Smooth muscle cell of the brain vasculature (primary cell): ENCODE data around the gene BTBD2.

ENCODE experiments used
- DNase-seq: peaks from one replicate; pipeline ENCODE4 v3.0.0-alpha.2; 2012; ENCODE audit warnings: low read depth, low spot score

BTBD2 gene

DNA sequence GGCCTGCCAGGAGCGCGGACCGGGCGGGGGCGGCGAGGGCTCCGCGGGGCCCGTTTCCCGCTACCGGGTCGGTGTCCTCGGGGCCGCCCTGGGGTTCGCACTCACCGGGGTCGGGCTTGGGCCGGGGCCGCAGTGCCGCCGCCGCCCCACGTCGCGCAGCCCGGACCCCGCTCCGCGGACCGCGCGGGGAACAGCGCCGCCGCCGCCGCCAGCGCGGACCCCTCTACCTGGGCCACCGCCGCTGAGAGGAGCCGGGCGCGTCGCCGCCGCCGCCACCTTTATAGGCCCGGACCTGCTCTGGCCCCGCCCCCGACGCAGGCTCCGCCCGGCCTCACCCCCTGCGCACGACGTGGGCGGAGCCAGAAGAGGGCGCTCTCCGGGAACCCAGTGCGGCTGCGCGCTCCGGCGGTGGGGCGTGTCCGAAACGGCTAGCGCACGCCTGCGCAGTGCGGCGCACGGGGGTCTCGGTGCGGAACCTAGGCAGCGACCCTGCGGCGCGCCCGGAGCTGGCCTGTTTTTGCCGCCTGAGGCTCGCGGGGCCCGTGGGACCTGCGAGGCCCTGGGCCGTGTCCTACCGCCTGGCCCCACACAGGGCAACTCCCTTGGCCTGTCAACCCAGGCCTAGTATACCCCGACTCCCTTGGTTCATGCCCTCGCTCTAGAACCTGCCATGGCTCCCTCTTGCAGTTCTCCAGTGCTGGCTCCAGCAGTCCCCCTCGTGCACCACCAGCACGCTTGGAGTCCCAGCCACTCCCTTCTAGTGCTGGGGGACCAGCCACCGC is 35.7 kb upstream of the BTBD2 start, which contains the start of gene MKNK2:
Gene MKNK2, minus strand, starts transcription at position 254 of the 782 bp plus-strand sequence. CDS start 393 bp downstream, outside the sequence.
- no peak for DNase-seq

DNA sequence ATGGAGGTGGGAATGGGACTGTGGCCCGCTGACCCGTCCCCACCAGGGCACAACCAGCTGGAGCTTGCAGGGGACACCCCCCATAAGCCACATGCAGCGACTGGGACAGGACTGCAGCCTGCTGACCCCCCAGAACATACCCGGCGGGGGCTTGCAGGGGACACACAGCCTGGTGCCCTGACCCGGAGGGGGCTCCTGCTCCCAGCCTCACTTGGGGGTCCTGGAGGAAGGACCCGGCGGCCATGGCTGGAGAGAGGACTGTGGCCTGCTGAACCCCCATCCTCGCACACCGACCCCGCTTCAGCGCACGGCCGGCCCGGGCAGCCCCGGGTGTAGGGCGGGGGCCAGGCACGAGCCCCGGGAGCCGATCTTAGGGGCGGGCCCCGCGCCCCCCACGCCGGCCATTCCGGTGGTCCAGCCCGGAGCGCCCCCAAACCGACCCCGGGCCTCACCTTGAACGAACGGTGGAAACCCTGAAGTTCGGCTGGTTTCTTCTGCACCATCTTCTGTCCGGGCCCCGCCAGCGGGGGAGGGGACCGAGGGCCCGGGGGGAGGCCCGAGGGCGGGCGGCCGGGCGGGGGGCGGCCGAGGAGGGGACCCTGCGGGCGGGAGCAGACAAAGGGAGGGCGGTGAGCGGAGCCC is 35.0 kb upstream of the BTBD2 start:
- no peak for DNase-seq

DNA sequence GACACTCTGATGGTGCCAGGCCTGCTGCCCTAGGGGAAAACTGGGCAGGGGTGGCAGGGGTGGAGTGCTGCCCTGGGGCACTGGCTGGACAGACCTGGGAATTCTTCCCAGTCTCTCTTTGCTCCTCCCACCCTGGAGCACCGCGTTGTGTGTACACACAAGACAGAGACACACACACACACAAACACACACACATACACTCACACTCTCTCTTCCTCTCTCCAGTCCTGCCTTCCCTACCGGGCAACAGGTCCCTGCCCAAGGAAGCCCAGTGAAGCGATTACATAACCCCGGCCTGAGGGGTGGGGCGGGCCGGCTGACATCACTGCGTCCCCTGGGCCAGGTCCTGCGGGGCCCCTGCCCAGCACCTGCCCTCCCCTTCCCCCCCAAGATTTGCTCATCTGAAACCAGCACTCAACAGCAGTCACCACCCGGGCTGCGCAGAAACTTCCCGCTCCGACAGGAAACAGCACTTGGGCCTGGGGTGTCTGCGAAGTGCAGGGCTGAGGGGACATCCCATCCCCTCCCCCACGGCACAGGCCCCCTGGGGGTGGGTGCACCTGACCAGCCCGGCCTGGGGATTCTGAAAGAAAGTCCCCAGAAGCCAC is 34.3 kb upstream of the BTBD2 start:
- no peak for DNase-seq

DNA sequence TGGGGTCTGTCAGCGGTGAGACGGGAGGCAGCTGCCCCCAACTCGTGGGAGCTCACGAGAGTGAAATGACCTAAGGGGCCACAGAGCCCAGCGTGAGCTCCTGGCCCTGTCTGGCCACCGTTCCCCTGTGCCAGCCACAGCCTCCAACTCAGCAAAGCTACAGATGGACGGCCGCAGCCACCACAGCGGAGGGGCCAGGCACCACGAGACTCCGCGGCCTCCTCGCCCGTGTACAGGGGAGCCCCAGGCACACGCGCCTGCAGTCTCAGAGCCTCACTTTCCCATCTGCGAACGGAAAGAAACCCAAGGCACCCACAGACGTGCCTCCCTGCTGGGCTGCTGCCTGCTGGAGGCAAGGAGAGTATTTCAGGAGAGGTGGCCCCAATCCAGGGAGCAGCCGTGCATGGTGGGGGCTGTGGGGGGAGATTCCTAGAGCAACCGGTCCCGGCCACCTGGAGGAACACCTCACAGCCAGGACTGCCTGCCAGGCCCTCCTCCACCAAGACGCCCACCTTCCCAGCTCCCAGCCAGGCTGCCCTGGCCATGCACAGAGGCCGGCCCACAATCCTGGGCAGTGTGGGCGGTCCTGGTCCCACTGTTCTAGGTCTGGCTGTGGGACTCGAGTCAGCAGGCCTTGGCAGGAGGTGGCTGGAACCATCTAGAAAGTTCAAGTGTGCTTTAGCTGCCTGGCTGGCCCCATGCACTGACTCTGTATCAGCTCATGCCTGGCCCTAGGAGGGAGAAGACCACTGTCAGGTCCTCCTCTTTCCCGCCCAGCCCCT is 33.6 kb upstream of the BTBD2 start:
- no peak for DNase-seq

DNA sequence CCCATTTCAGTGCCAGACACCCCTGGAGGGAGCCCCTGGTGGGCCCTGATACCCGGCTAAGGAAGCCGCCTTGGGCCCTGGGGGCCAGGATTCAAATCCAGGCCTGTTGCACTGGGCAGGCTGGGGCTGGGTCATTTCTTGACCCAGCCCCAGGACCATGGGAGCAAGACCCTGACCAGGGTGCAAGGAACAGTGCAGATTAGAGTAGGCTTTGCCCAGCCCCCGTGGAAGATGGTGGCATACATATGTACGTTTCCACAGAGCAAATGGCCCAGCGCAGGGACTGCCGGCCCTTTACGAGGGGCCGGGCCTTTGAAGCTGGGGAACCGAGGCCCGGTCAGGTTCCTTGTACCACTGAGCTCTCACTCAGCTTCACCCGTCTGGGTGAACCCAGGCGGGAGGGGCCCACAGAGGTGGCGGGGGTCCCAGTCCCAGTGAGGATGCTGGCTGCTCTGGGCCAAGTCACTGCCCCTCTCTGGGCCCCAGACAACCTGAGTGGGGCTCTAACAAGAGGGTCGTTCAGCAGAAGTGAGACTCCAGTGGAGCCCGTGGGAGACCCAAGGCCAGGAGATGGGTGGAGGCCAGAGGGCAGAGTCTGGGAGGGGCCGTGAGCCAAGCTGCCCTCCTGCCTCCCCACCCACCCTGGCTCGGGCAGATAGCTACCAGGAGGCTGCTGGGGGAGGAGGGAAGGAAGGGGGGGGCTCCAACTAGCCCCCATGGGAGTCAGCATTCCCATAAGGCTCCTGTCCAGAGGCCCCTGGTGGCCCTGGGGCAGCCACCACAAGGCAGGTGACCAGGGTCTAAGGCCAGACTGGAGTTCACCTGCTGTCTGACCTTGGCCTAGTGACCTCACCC is 32.8 kb upstream of the BTBD2 start:
- no peak for DNase-seq

DNA sequence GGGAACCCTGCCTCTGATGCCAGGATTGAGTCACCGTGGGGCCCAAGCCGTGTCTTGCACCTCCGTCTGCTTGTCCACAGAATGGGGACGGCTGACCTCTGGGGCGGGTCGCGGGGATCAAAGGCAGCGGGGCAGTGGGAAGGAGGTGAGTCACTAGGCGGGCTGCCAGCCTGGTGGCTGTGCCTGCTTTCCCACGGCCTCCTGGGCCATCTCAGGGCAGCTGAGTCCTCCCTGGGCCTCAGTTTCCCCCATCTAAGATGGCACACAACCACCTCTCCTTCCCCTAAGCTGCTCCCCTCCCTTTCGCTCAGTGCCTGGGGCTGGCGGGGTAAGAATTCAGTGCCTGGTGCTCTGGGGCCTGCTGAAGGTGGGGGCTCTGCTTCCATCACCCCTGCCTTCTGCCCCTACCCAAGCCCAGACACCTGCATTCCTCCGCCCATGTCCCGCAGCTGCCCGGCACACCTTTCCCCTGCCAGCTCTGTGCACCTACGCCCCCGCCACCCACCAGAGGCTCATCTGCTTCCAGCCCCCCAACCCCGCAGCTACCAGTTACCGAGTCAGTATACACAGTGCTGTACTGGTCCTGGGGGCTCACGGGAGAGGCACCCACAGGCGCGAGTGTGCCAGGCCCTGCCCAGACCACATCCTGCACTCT is 32.1 kb upstream of the BTBD2 start:
- no peak for DNase-seq

DNA sequence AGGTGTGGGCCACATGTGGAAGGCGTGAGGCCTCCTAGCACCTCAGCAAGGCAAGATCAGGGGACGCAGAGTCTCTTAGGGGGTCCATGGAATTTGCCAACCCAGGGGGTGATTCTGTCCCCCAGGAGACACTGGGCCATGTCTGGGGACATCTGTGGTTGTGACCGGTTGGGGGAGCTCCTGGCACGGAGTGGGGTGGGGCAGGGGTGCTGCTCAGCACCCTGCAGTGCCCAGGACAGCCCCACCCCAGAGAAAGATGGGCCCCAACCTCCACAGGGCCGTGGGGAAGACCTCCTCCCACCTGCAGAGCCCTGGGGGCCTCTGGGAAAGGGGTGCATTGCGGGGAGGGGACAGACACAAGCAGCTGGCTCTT is 31.5 kb upstream of the BTBD2 start:
- DNase-seq: no peak

DNA sequence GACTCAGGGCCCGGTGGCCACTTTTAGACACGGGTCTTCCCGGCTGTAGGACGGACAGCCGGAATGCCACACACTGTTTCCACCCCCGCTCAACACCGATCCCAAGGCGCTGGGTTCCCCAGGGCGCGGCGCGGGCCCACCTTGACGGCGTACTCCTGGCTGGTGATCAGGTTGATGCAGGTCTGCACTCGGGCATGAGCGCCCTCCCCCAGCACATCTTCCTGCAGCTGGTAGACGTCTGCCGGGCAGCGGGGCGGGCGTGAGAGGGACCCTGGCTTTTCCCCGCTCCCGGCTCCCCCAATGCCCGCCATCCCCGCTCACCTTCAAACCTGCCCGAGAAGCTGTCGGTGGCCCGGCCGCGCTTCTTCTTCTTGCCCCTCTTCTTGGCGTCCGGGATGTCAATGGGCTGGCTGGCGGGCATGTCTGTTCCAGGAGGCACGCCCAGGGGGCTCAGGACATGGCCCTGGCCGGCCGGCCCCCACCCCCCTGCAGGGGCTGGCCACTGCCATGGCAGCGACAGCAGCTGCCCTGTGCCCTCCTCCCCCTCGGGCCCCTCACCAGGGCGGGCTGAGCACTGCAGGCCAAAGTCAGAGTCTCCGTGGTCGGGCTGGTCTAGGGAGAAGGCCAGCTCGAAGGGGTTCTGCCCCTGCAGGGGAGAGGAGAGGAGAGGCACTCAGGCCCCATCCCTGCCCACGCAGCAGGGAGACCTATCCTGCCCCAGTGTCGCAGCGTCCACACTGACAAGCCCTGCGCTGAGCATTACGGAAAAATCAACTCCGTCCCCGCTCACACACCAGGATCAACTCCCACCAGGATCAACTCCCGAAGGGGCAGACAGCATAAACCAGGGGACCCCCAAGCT is 30.8 kb upstream of the BTBD2 start:
- DNase-seq: no peak

DNA sequence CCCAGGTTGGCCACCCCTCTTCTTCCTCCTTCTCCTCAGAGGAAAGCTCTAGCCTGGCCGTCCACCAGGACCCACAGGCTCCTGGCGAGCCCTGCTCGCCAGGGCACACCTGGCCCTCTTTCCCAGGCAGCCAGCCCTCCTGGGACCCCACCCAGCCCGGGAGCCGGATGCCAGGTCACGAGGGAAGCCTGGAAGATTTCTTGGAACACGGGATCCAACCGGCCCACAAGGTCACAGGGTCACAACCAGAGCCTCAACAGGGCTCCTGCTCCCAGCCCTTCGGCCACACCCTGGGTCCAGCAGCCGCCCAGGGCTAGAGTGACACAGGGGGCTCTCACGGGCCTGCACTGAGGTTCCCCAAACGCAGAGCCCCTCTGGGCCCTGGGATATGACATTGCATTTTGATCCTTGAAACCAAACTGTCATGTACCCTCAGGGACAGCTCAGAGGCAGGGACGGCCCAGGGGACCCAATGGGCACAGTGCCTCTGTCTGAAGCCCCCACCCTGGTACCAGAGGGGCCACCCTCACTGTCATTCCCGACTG is 30.1 kb upstream of the BTBD2 start:
- no peak for DNase-seq

DNA sequence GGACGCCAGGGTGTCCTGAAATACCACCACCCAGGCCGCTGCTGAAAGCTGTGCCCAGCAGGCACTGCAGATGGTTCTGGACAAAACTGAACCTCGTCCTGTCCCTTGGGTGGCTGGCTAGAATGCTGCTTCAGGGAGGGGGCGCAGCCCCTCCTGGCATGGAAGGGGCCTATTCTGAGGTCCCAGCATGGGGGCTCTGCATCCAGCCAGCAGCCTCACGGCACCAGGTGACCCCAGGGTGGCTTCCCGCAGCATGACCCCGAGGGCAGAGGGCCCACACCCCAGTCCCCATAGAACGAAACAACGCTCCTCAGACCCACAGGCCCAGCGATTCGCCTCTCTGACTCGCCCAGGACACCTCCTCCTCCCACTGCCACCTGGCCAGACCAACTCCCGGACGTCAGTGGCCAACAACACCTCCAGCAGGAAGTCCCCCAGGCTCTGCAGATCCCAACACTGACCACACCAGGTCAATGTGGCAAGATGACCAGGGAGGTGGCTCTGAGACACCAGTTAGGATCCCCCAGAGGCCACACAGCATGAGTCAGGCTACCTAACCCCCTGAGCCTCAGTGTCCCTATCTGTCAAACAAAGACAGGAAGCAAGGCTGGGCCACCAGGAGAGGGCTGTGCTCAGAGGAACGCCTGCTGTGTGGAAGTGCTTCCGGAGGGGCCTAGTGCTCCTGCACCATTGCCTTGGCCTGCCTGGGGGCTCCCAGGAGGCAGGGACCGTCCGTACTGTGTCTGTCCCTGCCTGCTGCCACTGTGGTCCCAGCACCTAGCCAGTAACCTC is 29.4 kb upstream of the BTBD2 start:
- DNase-seq: no peak

DNA sequence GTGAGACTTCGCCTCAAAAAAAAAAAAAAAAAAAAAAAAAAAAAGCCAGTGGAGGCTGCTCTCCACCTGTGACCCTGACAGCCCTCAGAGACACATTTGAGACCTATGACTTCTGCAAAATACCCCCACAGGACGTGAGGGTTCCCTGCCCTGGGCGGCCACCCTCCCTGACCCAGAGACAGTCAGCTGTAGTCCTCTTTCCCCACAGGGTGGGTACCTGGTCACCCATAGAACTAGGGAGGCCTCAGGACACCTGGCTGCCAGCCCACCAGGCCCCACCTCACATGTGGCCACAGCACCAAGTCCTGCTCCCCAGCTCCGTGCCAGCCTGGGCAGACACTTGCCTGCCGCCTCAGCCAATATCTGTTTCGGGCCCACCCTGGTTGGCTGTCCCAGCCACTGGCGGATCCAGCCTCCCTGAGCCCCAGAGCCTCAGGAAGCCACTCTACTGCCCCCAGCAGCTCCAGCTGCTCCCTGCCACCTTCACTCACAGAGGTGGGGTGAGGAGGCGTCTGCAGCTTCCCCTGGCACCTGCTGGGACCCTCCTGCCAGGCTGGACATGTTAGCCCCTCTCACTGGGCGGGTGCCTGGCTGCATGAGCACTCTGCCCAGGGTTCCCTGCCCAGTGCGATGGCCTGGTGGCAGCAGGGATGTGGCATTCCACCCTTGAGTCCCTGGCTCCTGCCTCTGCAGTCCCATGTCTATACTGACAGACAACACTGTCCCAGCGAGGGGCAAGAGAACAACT is 28.6 kb upstream of the BTBD2 start:
- DNase-seq: no peak

DNA sequence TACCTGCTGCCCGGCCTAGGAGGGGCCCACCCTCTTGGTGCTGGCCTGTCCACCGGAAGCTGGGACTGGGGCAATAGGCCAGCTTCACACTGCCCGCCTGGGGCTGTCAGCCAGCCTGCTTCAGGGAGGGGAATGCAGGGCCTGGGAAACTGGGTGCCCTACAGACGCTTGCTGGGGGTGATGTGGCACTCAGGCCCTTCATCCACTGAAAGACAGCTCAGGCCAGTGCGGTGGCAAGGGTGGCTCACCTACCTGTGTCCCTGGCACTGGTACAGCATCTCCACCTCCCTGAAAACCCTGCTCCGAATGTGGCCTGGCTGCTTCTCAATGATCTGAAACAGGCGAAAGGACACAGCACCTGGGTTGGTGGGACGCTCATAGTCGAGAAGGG is 27.7 kb upstream of the BTBD2 start:
- DNase-seq: no peak

DNA sequence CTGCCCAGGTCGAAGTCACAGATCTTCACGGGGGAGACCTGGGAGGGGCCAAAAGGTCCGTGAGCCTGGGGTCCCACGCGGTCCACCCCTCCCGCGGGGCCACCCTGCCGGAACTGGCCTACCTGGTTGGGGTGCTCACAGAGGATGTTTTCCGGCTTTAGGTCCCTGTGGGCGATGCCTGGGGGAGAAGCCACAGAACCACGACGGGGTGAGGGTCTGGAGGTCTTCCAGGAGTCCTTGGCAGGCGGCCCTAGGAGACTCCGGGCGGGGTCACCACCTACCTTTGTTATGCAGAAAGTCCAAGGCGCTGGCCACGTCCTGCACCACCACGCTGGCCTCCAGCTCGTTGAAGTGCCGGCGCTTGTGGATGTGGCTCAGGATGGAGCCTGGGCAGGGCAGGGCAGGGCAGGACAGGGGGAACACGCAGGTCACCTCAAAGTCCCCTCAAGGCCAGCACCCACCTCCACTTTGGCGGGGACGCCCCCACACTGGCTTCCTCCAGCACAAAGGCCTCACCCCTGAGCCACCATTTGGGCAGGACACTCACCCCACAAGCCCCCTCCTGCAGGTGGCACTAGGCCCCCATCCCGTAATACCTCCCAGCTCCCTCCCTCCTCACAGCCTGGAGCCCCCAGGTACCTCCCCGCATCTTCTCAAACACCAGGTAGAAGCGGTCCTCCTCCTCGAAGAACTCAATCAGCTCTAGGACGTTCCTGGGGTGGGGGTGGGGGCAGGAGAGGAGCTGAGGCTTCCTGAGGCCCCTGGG is 27.2 kb upstream of the BTBD2 start:
- DNase-seq: no peak

DNA sequence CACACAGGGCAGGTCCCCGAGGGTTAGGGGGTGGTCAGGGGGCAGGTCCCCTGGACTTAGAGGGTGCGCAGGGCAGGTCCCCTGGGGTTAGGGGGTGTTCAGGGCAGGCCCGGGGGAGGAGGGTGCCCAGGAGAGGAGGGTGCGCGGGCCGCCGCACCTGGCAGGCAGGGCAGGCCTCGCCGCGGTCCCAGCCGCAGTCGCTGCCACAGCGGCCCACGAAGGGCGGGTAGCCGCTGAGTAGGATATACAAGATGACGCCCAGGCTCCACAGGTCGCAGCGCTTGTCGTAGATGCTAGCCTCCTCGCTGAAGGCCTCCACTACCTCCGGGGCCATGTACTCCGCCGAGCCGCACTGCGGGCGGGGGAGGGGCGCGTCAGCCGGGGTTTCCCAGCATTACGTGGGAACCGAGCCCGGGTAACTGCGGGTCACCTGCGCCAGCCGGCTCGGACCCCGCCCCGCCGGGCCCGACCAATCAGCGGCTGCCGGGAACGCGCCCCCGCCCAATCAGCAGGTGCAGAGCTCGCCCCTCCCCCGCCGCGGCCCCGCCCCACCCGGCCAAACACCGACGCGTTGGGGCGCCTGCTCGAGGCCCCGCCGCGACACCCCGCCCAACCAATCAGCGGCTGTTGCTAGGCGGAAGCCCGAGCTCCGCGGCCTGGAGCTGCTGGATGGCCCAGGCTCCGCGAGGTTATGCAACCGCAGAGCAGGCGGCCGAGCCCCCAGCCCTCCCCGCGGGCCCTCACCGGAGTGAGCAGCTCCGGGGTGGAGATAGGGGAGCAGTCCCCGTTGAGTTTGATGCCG is 26.4 kb upstream of the BTBD2 start:
- no peak for DNase-seq

DNA sequence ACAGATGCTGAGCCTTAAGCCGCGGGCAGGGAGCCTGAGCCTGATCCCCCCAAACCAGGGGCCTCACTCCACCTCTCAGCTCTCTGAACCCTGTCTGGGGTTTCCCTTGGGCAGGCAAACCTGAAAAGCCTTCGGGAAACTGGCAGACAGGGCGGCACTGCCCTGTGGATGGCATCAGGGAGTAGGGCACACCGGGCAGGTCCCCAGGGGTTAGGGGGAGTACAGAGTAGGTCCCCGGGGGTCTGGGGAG is 25.8 kb upstream of the BTBD2 start:
- DNase-seq: no peak

DNA sequence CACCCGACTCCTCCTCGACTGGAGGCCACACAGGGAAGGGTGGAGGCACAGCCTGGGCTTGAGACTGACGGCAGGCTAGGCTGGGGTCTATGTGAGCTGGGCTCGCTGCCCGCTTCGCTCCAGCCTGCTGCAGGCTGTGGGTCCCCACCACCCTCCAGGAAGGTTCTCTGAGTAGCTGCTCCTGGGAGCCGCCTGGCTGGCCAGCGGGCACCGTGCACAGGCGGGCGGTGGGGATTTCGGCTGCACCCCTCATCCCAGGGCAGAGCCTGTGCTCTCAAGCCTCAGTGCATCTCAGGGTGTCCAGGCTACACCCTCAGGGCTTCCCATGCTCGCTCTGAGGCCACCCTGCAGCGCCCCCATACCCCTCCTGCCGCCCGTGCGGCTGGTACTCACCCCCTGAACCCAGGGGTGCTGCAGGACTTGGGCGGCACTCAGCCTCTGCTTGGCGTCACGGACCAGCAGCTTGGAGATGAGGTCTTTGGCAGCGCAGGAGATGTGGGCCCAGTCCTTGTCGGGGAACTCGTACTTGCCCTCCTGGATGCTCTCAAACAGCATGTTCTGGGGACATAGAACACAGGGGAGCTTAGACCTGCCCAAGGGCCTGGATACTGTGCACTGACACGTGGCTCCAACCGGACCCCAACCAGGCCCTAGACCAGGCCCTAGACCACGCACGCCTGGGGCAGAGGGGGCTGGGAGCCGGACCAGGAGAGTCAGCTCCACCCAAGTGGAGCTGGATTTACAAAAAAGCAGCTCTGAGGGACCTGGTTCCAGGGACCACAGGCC is 25.3 kb upstream of the BTBD2 start:
- DNase-seq: no peak
